Measurements from ENCODE around the gene SREBF1. TPM values are rescaled to one million over a fixed set of nuclear protein-coding genes. Genes with fewer than 3 reads are reported as not detected.
A peak's percentile ranks its signal among the peaks of the same experiment; 100 is the strongest.

SREBF1 gene
- total RNA-seq, 1 donor from 2014 or later, result 51.6 TPM

- TF ChIP-seq CTCF (IDR thresholded peaks at IDR 0.05; ENCODE audit: insufficient read depth, low read length, severe bottlenecking), result no peak
- Histone ChIP-seq H3K27me3 (ENCODE audit: control insufficient read depth, insufficient read depth, low read length) (no peaks in the 10 kb centered on the region), H3K36me3 (ENCODE audit: control insufficient read depth, insufficient read depth, low read length) (peaks cover 5% of the 10 kb centered on the region), H3K4me3 (ENCODE audit: low read depth, low read length) (no peak overlapping the region)
- FAIRE-seq (no peak), DNase-seq (ENCODE audit: low read depth) (no peak)
Measured at GRCh38 chr17:17849845-17850373, 13.1 kb upstream of the SREBF1 start.

- Histone ChIP-seq H3K4me3 (ENCODE audit: low read depth, low read length) (no peak overlapping the region), H3K27me3 (ENCODE audit: control insufficient read depth, insufficient read depth, low read length) (no peaks in the 10 kb centered on the region), H3K36me3 (ENCODE audit: control insufficient read depth, insufficient read depth, low read length) (peaks cover 4% of the 10 kb centered on the region)
- no peak for TF ChIP-seq CTCF (IDR thresholded peaks at IDR 0.05; ENCODE audit: insufficient read depth, low read length, severe bottlenecking)
- FAIRE-seq, result peak; percentile 32
- no peak for DNase-seq (ENCODE audit: low read depth)
Measured at GRCh38 chr17:17849147-17849820, 12.5 kb upstream of the SREBF1 start.

- no peak for DNase-seq (ENCODE audit: low read depth)
Measured at GRCh38 chr17:17848311-17849082, 11.7 kb upstream of the SREBF1 start.

GRCh38 chr17:17847726-17848125 lies 10.9 kb upstream of the SREBF1 start:
- FAIRE-seq, result no peak
- no peak for DNase-seq (ENCODE audit: low read depth)
- Histone ChIP-seq H3K36me3 (ENCODE audit: control insufficient read depth, insufficient read depth, low read length) (peaks cover 4% of the 10 kb centered on the region), H3K4me3 (ENCODE audit: low read depth, low read length) (no peak overlapping the region), H3K27me3 (ENCODE audit: control insufficient read depth, insufficient read depth, low read length) (no peaks in the 10 kb centered on the region)
- no peak for TF ChIP-seq CTCF (IDR thresholded peaks at IDR 0.05; ENCODE audit: insufficient read depth, low read length, severe bottlenecking)

More at GRCh38 chr17:17848311-17849082, 11.7 kb upstream of the SREBF1 start:
- H3K36me3 ChIP-seq (ENCODE audit: control insufficient read depth, insufficient read depth, low read length), result peaks cover 4% of the 10 kb centered on the region
- H3K4me3 ChIP-seq (ENCODE audit: low read depth, low read length), result no peak overlapping the region
- peak; percentile 91 for FAIRE-seq
- no peaks in the 10 kb centered on the region for H3K27me3 ChIP-seq (ENCODE audit: control insufficient read depth, insufficient read depth, low read length)
- no peak for TF ChIP-seq CTCF (IDR thresholded peaks at IDR 0.05; ENCODE audit: insufficient read depth, low read length, severe bottlenecking)

- no peaks in the 10 kb centered on the region for H3K27me3 ChIP-seq (ENCODE audit: control insufficient read depth, insufficient read depth, low read length)
- no peak overlapping the region for H3K4me3 ChIP-seq (ENCODE audit: low read depth, low read length)
- FAIRE-seq (no peak), DNase-seq (ENCODE audit: low read depth) (no peak)
- no peak for TF ChIP-seq CTCF (IDR thresholded peaks at IDR 0.05; ENCODE audit: insufficient read depth, low read length, severe bottlenecking)
- H3K36me3 ChIP-seq (ENCODE audit: control insufficient read depth, insufficient read depth, low read length), result peaks cover 4% of the 10 kb centered on the region
Measured at GRCh38 chr17:17847118-17847689, 10.4 kb upstream of the SREBF1 start.
